ENCODE data around the gene PGAP6.

- no peak for TF ChIP-seq CTCF (conservative IDR thresholded peaks at IDR 0.05; ENCODE audit: low read depth, low read length)
- no peak for TF ChIP-seq POLR2A (IDR thresholded peaks at IDR 0.05; ENCODE audit: low read depth, low read length)
- TF ChIP-seq SMC3 (IDR thresholded peaks at IDR 0.05; ENCODE audit: low read depth, low read length), result no peak
- TF ChIP-seq MAFK (IDR thresholded peaks at IDR 0.05; ENCODE audit: low read depth, low read length), result no peak
- TF ChIP-seq, protein P1, sequence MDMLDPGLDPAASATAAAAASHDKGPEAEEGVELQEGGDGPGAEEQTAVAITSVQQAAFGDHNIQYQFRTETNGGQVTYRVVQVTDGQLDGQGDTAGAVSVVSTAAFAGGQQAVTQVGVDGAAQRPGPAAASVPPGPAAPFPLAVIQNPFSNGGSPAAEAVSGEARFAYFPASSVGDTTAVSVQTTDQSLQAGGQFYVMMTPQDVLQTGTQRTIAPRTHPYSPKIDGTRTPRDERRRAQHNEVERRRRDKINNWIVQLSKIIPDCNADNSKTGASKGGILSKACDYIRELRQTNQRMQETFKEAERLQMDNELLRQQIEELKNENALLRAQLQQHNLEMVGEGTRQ (IDR thresholded peaks at IDR 0.05; ENCODE audit: low read depth, low read length), result no peak
- TF ChIP-seq FOS (IDR thresholded peaks at IDR 0.05; ENCODE audit: low read depth, low read length), result no peak
- TF ChIP-seq RFX5 (IDR thresholded peaks at IDR 0.05; ENCODE audit: low read depth, low read length), result no peak
- TF ChIP-seq CHD1 (IDR thresholded peaks at IDR 0.05; ENCODE audit: low read depth, low read length), result no peak
- no peak for TF ChIP-seq CEBPB (IDR thresholded peaks at IDR 0.05; ENCODE audit: low read depth, low read length)
- TF ChIP-seq RCOR1 (IDR thresholded peaks at IDR 0.05; ENCODE audit: insufficient replicate concordance, low read length), result no peak
- no peak for TF ChIP-seq MXI1 (IDR thresholded peaks at IDR 0.05; ENCODE audit: borderline replicate concordance, low read depth, low read length)
- no peak for TF ChIP-seq MAZ (IDR thresholded peaks at IDR 0.05; ENCODE audit: borderline replicate concordance, low read depth, low read length)
- TF ChIP-seq RAD21 (IDR thresholded peaks at IDR 0.05; ENCODE audit: low read length), result no peak
These were observed 57.1 kb downstream of the PGAP6 start for GRCh38 chr16:324451-325334.
